GM18861 (cell line): ENCODE data around the gene BEX1.
"Not testable (repeated sequence)": the region's sequence is repeated elsewhere in the genome, so short reads cannot be mapped to it uniquely, and the experiment has no call there.

Source experiments
- ATAC-seq: cut with Tn5 transposase; IDR thresholded peaks from one replicate; pipeline ENCODE4 v1.9.1; 2021; ENCODE audit not compliant: unreplicated experiment

Gene BEX1

GRCh38 chrX:103063918-103064434 lies at the start of gene BEX1:
Gene BEX1, minus strand, starts transcription at chrX:103064171. Its CDS starts 897 bp downstream, at chrX:103063274.
- no peak for ATAC-seq

DNA sequence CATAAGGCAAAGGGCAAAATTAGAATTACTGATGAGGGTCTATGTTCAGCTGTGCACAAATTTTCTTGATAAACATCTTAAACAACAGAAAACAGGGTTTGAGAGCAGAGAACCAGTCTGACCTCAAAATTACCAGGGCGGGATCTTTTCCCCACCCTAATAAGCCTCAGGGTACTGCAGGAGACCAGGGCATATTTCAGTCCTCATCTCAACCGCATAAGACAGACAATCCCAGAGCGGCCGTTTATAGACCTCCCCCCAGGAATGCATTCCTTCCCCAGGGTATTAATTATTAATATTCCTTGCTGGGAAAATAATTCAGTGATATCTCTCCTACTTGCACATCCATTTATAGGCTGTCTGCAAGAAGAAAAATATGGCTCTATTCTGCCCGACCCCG lies 45.5 kb upstream of the BEX1 start:
- not testable (repeated sequence) for ATAC-seq

GRCh38 chrX:103107836-103108235 lies 43.9 kb upstream of the BEX1 start:
- ATAC-seq: no peak

DNA sequence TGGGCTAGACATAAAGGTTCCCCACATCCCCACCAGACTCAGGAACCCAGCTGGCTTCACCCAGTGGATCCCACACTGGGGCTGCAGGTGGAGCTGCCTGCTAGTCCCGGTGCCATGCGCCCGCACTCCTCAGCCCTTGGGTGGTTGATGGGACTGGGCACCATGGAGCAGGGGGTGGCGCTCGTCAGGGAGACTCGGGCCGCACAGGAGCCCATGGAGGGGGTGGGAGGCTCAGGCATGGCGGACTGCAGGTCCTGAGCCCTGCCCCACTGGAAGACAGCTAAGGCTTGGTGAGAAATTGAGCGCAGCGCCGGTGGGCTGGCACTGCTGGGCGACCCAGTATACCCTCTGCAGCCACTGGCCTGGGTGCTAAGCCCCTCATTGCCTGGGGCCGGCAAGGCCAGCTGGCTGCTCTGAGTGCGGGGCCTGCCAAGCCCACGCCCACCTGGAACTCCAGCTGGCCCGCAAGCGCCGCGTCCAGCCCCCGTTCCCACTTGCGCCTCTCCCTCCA lies 43.3 kb upstream of the BEX1 start:
- ATAC-seq: not testable (repeated sequence)

GRCh38 chrX:103104370-103104769 lies 40.4 kb upstream of the BEX1 start:
- not testable (repeated sequence) for ATAC-seq

- not testable (repeated sequence) for ATAC-seq
Measured at GRCh38 chrX:103103866-103104265, 39.9 kb upstream of the BEX1 start.

- ATAC-seq: no peak
Measured at GRCh38 chrX:103101299-103102042, 37.5 kb upstream of the BEX1 start.

- no peak for ATAC-seq
Measured at GRCh38 chrX:103100484-103100883, 36.5 kb upstream of the BEX1 start.

DNA sequence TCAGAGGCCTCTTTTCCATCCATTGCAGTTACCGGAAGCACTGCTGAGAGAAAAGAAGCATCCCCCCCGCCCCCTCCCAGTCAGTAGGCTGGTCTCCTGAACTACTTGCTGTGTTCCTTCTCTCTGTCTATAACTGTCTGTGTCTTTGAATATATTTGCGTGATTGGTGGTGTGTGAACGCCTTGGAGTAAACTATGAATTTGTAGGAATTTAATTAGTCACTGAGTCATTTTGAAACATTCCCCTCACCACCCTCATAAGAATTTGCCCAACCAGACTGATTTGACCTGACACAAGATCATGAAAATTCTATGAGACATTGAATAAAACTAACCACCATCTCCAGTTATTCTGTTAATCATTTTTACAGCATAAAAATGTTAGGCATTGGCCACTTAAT lies 35.7 kb upstream of the BEX1 start:
- ATAC-seq: no peak

- ATAC-seq: no peak
Measured at GRCh38 chrX:103098488-103098887, 34.5 kb upstream of the BEX1 start.

- no peak for ATAC-seq
Measured at GRCh38 chrX:103092942-103093341, 29.0 kb upstream of the BEX1 start, which contains the start of gene NXF3. Gene NXF3, minus strand, starts transcription at chrX:103093143. Its CDS starts 120 bp downstream, at chrX:103093023.

DNA sequence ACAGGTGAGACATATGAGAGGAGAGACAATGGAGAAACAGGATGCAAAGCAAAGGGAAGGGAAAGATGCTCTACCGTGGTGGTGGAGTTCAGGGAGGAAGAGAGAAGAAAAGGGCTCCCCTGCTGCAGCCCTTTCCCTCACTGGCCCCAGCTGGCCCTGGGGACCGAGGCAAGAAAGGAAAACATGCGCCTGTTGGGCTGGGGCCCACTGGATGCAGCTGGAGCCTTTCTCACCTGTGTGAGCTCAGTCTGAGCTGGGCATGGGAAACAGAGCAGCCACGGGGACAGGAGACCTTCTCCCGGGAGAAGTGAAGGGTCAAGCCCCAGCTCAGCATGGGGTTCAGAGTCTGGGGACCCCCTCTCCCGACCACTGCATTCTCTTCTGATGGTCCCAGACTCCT lies 17.1 kb upstream of the BEX1 start:
- no peak for ATAC-seq

- no peak for ATAC-seq
Measured at GRCh38 chrX:103073467-103073866, 9.5 kb upstream of the BEX1 start.

- ATAC-seq: no peak
Measured at GRCh38 chrX:103066606-103067005, 2.6 kb upstream of the BEX1 start.

DNA sequence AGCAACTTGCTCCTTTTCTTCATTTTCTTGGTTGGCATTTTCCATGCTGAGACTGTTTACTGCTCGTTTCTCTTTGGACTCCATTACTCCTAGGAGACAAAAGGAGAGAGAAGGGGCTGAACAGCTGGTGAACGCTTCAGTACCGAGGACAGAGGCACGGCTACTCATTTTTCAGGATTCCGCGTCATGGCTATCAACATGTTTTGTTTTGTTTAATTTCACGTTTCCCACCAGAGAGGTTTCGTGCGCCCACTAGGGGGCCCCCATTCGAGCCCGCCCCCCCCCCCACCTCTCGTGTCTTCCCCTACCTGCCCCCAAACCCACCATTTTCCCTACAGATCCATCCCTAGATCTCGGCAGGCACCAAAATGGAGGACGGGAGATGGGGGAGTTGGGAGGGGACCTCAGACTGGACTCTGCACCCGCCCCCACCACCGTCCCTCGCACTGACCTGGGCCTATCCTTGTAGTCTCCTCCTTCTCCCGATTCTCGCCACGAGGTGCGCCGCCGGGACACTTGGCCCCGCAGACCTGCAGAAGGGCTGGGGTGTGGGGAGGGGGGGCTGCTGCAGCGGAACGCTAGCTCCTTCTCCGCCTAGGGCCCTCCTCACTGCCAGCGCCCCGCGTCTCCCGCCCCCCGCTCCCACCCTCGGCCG lies 653 bp downstream of the BEX1 start:
- no peak for ATAC-seq

DNA sequence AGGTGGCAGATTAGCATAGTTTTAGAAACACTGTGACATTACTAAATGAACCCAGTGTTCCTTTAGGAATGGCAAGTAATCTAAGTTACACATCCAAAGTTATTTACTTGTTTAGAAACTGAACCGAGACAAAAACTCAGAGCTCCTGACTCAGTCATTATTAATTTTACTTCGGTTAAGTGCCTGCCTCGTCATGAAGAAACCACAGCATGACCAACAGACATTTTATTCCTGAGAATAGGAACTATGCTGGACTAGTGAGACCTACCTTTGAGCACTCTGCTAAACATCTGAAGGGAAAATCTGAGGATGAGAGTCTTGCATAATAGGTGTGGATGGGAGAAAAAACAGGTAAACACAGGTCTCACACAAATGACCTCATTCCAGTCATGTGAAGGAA lies 2.5 kb downstream of the BEX1 start:
- ATAC-seq: no peak

- ATAC-seq: no peak
Measured at GRCh38 chrX:103056902-103057301, 7.1 kb downstream of the BEX1 start.

DNA sequence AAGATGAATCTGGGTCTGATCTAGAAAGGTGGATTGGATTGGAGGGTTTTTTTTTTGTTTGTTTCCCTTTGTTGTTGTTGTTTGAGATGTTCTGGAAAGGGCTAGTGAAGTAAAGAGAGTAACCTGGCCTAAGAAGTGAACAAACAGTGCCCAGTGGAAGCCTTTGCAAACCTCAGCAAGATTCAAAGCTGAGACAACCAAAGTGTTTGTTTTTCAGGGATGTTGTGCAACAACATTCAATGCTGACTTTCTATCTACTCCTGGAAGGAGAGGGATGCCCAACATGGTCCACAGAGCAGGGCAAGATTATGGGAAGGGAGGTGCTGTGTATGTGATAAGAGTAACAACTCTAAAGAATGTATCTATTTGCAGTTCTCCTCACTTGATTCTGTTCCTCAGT lies 11.3 kb downstream of the BEX1 start:
- ATAC-seq: no peak

GRCh38 chrX:103051260-103051789 lies 12.6 kb downstream of the BEX1 start:
- ATAC-seq: no peak

GRCh38 chrX:103033371-103033770 lies 30.6 kb downstream of the BEX1 start:
- ATAC-seq: not testable (repeated sequence)

GRCh38 chrX:103017542-103017941 lies 46.4 kb downstream of the BEX1 start:
- no peak for ATAC-seq

DNA sequence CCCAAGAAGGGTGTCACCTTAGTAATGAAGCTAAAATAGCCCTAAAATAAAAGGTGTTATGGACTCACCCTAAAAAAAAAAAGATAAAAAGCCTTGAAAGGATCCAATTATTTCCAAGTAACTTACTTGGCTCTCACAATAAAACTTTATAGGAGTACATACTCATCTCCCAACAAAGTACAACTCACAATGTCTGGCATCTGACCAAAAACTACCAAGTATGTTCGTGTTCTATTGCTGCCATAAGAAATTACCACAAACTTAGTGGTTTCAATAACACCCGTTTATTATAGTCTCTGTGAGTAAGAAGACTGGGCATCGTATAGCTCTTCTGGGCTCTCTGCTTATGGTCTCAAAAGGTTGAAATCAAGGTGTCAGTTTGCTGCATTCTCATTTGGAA lies 51.0 kb downstream of the BEX1 start:
- no peak for ATAC-seq
